HG02884 (cell line): ENCODE results near the gene HSPB3.
"Not testable (repeated sequence)": the region's sequence is repeated elsewhere in the genome, so short reads cannot be mapped to it uniquely, and the experiment has no call there.

ENCODE experiments used
- ATAC-seq: cut with Tn5 transposase; IDR thresholded peaks from one replicate; pipeline ENCODE4 v1.9.1; 2021; ENCODE audit warnings: mild to moderate bottlenecking, moderate library complexity; ENCODE audit not compliant: unreplicated experiment

The HSPB3 gene

GRCh38 chr5:54454602-54455001 is 897 bp upstream of the HSPB3 start:
- ATAC-seq: no peak

- ATAC-seq: no peak
Observed at GRCh38 chr5:54457094-54457862, 1.8 kb downstream of the HSPB3 start.

- ATAC-seq: no peak
Observed at GRCh38 chr5:54458221-54458620, 2.7 kb downstream of the HSPB3 start.

DNA sequence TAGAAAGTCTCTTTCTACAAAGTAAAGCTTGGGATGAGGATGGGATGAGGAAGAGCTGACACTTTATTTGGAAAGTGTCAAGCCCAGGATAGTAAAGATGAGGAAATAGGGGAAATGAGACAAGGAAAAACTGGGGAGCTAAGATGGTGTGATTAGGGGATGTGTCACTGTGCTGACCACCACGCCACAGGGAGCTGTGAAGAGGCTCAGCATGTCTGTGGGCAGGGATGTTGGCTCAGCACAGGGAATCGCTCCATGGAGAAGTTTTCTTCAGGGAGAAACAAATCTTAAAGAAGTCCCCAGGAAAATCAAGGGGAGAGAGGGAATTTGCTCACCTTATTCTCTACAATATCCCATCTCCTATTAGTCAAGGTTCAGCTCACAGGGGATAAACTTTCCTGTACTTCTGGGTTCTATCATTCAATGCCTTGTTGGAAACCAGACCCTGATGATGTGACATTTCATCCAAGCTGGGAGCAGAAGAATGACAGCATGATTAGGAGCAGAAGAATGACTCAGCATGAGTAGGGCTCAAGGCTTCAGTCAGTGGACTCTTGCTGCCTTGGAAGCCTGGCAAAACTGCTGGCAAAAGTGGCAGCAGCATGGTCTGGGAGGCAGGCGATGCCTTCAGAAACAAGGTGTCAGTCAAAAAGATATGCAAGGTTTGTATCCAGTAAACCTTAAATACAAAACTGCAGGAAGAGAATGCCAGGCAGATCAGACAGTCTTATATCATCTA is 4.9 kb downstream of the HSPB3 start:
- no peak for ATAC-seq

DNA sequence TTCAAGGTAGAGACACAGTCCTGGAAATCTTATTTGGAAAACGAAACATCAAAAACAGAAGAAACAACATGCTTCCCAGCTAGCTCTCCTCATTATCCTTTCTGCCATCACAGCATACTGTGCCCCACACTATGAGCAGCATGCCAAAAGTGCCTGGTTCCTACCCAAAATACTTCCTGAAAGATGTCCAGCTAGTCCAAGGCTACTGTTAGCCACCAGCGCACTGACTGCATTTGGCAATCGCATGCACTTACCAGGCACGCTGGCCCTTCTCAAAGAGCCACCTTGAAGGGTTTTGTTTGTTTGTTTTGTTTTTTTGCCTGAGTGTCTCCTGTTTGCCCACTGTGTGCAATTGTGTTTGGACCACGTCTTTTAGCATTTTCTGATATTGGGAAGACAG is 6.8 kb downstream of the HSPB3 start:
- no peak for ATAC-seq

DNA sequence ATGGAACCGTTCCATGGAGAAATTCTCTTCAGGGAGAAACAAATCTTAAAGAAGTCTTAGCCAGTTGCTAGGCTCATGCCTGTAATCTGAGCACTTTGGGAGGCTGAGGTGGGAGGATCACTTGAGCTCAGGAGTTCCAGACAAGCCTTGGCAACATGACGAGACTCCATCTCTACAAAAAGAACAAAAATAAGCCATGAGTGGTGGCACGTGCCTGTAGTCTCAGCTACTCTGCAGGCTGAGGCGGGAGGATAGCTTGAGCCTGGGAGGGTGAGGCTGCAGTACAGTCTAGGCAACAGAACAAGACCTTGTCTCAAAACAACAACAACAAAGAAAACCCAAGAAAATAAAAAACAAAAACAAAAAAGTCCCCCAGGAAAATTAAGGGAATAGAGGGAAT is 8.2 kb downstream of the HSPB3 start:
- ATAC-seq: no peak

DNA sequence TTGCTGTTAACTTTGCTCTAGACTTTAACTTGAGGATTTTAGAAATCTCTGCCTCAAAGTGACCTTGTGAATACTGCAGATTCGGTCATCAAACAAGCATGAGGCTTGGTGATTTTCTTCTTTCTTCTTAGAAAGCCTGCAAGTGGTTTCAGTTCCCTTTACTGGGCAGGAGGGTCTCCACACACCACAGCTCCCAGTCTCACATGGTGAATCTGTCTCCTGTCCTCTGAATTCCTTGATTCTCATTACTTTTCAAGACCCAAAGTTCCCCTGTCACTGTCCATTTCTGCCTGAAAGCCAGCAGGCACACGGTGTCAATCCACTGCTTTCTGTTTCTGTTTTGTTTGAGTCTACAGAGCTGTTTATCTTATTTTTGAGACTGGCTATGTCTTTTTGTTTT is 14.1 kb downstream of the HSPB3 start:
- peak; percentile 87 for ATAC-seq

DNA sequence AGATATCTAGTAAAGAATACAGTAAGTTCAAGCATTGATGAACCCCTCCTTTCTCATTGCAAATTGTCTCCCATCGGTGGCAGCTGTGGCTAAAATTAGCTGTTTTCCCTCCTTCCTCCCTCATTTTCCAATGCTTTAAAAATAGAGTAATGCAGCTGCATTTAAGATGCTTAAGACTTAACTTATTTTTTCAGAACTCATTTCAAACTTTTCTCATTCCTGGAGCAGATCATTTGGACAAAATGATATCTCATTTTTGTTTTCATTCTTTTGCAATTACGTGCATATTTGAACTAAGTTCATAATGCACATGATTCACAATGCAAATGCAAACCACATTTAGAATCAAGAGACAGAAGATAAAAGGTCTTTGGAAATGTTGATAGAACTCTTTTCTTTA is 14.6 kb downstream of the HSPB3 start:
- ATAC-seq: no peak

GRCh38 chr5:54470677-54471076 is 15.2 kb downstream of the HSPB3 start:
- no peak for ATAC-seq

DNA sequence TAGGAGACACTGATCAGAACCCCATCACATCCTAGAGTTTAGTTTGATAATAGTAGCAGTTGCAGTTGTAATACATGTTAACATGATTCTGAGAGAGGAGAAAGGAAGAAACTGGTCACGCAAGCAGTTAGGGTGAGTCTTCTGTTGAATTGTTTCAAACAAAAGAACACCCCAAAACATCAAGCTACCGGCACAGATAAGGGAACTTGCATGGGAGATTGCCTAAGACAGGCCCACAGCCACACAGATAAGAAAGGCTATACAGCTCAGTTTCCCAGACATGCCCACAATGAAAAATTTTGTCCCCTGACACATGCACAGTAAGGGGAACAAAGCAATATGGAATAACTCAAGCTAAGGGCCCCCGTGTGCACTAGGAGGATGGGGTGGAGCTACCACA is 15.9 kb downstream of the HSPB3 start:
- no peak for ATAC-seq

- ATAC-seq: no peak
Observed at GRCh38 chr5:54476682-54477081, 21.2 kb downstream of the HSPB3 start.

DNA sequence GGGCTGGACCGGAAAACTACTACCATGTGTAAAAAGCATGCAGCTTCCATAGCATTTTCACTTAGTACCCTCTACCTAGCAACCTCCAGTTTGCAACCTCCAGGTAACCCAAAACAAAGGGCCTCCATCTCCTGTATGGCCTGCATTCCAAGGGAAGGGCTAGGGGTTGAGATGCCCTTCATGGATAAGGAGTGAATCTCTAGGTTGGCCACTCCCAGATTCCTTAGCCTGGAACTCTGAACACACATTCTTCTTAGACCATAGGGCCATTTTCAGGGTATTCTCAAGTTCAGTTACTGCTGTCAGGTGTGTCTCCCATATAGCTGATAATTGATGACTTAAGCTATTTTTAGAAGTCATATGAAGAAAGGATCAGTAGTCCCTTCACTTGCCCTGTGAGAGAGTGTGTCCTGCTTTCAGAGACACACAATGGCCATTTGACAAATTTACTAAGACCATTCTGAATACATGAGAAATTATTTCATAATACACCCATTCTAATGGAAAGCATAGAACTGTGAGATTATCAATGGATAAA is 22.5 kb downstream of the HSPB3 start:
- no peak for ATAC-seq

DNA sequence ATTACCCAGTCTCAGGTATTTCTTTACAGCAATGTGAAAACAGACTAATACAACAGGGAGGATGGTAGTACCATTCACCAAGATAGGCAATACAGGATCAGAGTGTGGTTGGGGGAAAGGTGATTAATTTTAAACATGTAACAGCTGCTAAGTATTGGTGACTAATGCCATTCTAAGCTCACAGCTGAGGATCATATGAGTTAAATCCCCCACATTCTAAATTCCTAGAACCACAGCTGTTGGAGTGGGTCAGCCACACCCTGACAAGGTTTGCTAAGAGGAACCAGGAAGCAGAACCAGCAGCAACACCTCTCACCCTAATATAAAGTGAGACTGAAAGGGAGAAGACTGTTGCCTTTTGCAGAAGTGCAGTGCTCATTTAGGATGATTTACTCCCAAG is 24.8 kb downstream of the HSPB3 start:
- ATAC-seq: no peak

DNA sequence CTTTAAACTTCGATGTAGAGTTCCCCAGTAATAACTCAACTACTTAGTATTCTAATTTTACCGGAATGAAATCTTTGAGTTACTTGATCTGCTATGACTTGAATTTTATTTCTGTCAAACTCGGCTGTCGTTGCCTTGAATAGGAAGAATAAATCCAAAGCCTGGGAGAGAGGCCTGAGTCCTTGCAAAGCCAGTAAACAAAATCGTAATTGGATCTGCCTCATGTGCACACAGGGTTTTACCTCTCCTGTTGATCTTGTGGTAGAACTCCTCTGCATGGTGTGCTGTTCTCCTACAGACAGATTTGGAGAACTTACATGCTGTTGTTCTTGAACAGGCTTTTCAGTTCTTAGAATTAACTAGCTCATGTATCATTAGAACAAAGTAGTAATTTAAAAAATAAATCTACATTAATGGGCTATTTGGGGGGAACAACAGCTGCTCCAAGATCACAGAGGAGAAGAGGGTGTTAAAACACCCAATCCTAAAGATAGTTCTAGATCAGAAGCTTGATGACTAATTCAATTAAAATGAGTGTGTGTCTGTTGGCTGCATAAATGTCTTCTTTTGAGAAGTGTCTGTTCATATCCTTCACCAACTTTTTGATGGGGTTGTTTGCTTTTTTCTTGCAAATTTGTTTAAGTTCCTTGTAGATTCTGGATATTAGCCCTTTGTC is 28.9 kb downstream of the HSPB3 start:
- no peak for ATAC-seq

DNA sequence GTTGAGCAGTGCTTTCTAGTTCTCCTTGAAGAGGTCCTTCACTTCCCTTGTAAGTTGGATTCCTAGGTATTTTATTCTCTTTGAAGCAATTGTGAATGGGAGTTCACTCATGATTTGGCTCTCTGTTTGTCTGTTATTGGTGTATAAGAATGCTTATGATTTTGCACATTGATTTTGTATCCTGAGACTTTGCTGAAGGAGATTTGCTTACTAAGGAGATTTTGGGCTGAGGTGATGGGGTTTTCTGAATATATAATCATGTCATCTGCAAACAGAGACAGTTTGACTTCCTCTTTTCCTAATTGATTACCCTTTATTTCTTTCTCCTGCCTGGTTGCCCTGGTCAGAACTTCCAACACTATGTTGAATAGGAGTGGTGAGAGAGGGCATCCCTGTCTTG is 30.2 kb downstream of the HSPB3 start:
- not testable (repeated sequence) for ATAC-seq

DNA sequence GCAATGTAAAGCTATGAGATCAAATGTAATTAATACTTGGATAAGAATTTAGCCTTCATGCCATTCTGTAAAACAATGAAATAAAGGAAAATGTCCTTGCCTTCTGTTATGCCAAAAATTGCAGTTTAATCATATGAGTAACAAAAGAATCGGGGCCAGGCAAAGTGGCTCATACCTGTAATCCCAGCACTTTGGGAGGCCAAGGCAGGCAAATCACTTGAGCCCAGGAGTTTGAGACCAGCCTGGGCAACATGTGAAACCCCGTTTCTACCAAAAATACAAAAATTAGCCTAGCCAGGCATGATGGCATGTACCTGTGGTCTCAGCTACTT is 34.1 kb downstream of the HSPB3 start:
- ATAC-seq: not testable (repeated sequence)

- no peak for ATAC-seq
Observed at GRCh38 chr5:54491326-54491725, 35.8 kb downstream of the HSPB3 start.

DNA sequence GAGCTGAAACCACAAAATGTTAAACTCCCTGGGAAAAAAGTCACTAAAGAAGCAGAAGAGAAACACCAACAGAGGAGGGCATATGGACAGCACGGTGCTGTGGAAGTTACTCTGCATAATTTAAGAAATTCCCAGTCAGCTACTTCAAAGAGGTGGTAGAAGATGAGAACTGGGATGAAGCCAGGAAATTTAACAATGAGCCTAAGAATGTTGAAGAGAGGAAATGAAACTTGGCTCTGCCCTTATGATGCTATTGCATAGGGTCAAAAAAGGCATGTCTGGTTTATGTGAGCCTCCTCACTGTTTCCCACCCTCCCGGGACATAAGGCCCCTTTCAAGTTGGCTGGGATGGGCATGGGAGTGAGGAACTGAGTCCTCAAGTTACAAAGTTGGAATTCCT is 36.7 kb downstream of the HSPB3 start:
- no peak for ATAC-seq

- no peak for ATAC-seq
Observed at GRCh38 chr5:54495027-54495426, 39.5 kb downstream of the HSPB3 start.
